IPS-18a (cell line): ENCODE data around the gene CPS1.

ENCODE experiments used
- H3K27ac ChIP-seq: one replicate; pipeline ENCODE4 v1.5.1; 2013; ENCODE audit warnings: low read length
- H3K27me3 ChIP-seq: one replicate; pipeline ENCODE4 v1.6.1; 2013; ENCODE audit warnings: mild to moderate bottlenecking, low read length; ENCODE audit not compliant: control insufficient read depth, insufficient read depth
- H3K36me3 ChIP-seq: one replicate; pipeline ENCODE4 v1.6.1; 2013; ENCODE audit warnings: low read depth, low read length; ENCODE audit not compliant: control insufficient read depth
- H3K4me1 ChIP-seq: one replicate; pipeline ENCODE4 v1.6.1; 2013; ENCODE audit warnings: low read depth, low read length; ENCODE audit not compliant: control insufficient read depth
- H3K4me3 ChIP-seq: one replicate; pipeline ENCODE4 v1.5.1; 2013; ENCODE audit warnings: low read length
- H3K9ac ChIP-seq: one replicate; pipeline ENCODE4 v1.6.1; 2013; ENCODE audit warnings: mild to moderate bottlenecking, low read length, moderate library complexity
- H3K9me3 ChIP-seq: one replicate; pipeline ENCODE4 v1.6.1; 2013; ENCODE audit warnings: low read depth, low read length; ENCODE audit not compliant: control insufficient read depth

CPS1 gene

GRCh38 chr2:210617318-210617717 lies 60.9 kb downstream of the CPS1 start:
- Histone ChIP-seq H3K9me3 (no peaks in the 10 kb centered on the region), H3K36me3 (no peaks in the 10 kb centered on the region), H3K27ac (no peak overlapping the region), H3K27me3 (no peaks in the 10 kb centered on the region), H3K9ac (no peak overlapping the region), H3K4me1 (peaks cover 9% of the 10 kb centered on the region), H3K4me3 (no peak overlapping the region)

- Histone ChIP-seq H3K27ac (no peak overlapping the region), H3K36me3 (no peaks in the 10 kb centered on the region), H3K27me3 (no peaks in the 10 kb centered on the region), H3K9ac (no peak overlapping the region), H3K4me3 (no peak overlapping the region), H3K4me1 (peaks cover 9% of the 10 kb centered on the region), H3K9me3 (no peaks in the 10 kb centered on the region)
These were observed 61.4 kb downstream of the CPS1 start for GRCh38 chr2:210617732-210618330.

- Histone ChIP-seq H3K4me3 (no peak overlapping the region), H3K9ac (no peak overlapping the region), H3K27me3 (no peaks in the 10 kb centered on the region), H3K36me3 (no peaks in the 10 kb centered on the region), H3K4me1 (peaks cover 9% of the 10 kb centered on the region), H3K9me3 (no peaks in the 10 kb centered on the region), H3K27ac (no peak overlapping the region)
These were observed 64.1 kb downstream of the CPS1 start for GRCh38 chr2:210620456-210620855.

- H3K9me3 ChIP-seq, result no peaks in the 10 kb centered on the region
- H3K4me1 ChIP-seq, result peaks cover 9% of the 10 kb centered on the region
- no peak overlapping the region for H3K27ac ChIP-seq
- no peak overlapping the region for H3K9ac ChIP-seq
- no peak overlapping the region for H3K4me3 ChIP-seq
- no peaks in the 10 kb centered on the region for H3K27me3 ChIP-seq
- no peaks in the 10 kb centered on the region for H3K36me3 ChIP-seq
These were observed 67.1 kb downstream of the CPS1 start for GRCh38 chr2:210623506-210623905.

- Histone ChIP-seq H3K9me3 (no peaks in the 10 kb centered on the region), H3K4me1 (no peaks in the 10 kb centered on the region), H3K36me3 (no peaks in the 10 kb centered on the region), H3K27me3 (no peaks in the 10 kb centered on the region), H3K4me3 (no peak overlapping the region), H3K9ac (no peak overlapping the region), H3K27ac (no peak overlapping the region)
These were observed 70.5 kb downstream of the CPS1 start for GRCh38 chr2:210626849-210627248.

- H3K9ac ChIP-seq, result no peak overlapping the region
- no peaks in the 10 kb centered on the region for H3K36me3 ChIP-seq
- no peak overlapping the region for H3K27ac ChIP-seq
- H3K4me3 ChIP-seq, result no peak overlapping the region
- no peaks in the 10 kb centered on the region for H3K27me3 ChIP-seq
- no peaks in the 10 kb centered on the region for H3K9me3 ChIP-seq
- H3K4me1 ChIP-seq, result no peaks in the 10 kb centered on the region
These were observed 74.6 kb downstream of the CPS1 start for GRCh38 chr2:210630873-210631560.

- Histone ChIP-seq H3K27ac (no peak overlapping the region), H3K9me3 (no peaks in the 10 kb centered on the region), H3K36me3 (no peaks in the 10 kb centered on the region), H3K4me3 (no peak overlapping the region), H3K9ac (no peak overlapping the region), H3K4me1 (peaks cover 13% of the 10 kb centered on the region), H3K27me3 (no peaks in the 10 kb centered on the region)
These were observed 77.3 kb downstream of the CPS1 start for GRCh38 chr2:210633699-210634098.

GRCh38 chr2:210635257-210635656 lies 78.9 kb downstream of the CPS1 start:
- no peaks in the 10 kb centered on the region for H3K36me3 ChIP-seq
- H3K4me3 ChIP-seq, result no peak overlapping the region
- H3K4me1 ChIP-seq, result peaks cover 13% of the 10 kb centered on the region
- no peak overlapping the region for H3K9ac ChIP-seq
- H3K27ac ChIP-seq, result no peak overlapping the region
- no peaks in the 10 kb centered on the region for H3K27me3 ChIP-seq
- no peaks in the 10 kb centered on the region for H3K9me3 ChIP-seq

GRCh38 chr2:210642333-210642732 lies 85.9 kb downstream of the CPS1 start:
- Histone ChIP-seq H3K27me3 (no peaks in the 10 kb centered on the region), H3K27ac (no peak overlapping the region), H3K9me3 (no peaks in the 10 kb centered on the region), H3K36me3 (no peaks in the 10 kb centered on the region), H3K4me3 (no peak overlapping the region), H3K4me1 (peaks cover 11% of the 10 kb centered on the region), H3K9ac (no peak overlapping the region)

- no peaks in the 10 kb centered on the region for H3K36me3 ChIP-seq
- no peaks in the 10 kb centered on the region for H3K27me3 ChIP-seq
- H3K27ac ChIP-seq, result no peak overlapping the region
- H3K4me1 ChIP-seq, result no peaks in the 10 kb centered on the region
- no peaks in the 10 kb centered on the region for H3K9me3 ChIP-seq
- no peak overlapping the region for H3K9ac ChIP-seq
- no peak overlapping the region for H3K4me3 ChIP-seq
These were observed 90.8 kb downstream of the CPS1 start for GRCh38 chr2:210647151-210647550.

GRCh38 chr2:210654091-210654490 lies 97.7 kb downstream of the CPS1 start:
- Histone ChIP-seq H3K27ac (no peak overlapping the region), H3K9ac (no peak overlapping the region), H3K4me1 (no peaks in the 10 kb centered on the region), H3K27me3 (no peaks in the 10 kb centered on the region), H3K9me3 (no peaks in the 10 kb centered on the region), H3K4me3 (no peak overlapping the region), H3K36me3 (no peaks in the 10 kb centered on the region)
